HG02981 (cell line): ENCODE measurements around the gene PTPRN2.
"Not testable (repeated sequence)": the region's sequence is repeated elsewhere in the genome, so short reads cannot be mapped to it uniquely, and the experiment has no call there.

Experiments used
- ATAC-seq: cut with Tn5 transposase; IDR thresholded peaks from one replicate; pipeline ENCODE4 v1.9.1; 2021; ENCODE audit warnings: mild to moderate bottlenecking, moderate library complexity; ENCODE audit not compliant: unreplicated experiment

The PTPRN2 gene

DNA sequence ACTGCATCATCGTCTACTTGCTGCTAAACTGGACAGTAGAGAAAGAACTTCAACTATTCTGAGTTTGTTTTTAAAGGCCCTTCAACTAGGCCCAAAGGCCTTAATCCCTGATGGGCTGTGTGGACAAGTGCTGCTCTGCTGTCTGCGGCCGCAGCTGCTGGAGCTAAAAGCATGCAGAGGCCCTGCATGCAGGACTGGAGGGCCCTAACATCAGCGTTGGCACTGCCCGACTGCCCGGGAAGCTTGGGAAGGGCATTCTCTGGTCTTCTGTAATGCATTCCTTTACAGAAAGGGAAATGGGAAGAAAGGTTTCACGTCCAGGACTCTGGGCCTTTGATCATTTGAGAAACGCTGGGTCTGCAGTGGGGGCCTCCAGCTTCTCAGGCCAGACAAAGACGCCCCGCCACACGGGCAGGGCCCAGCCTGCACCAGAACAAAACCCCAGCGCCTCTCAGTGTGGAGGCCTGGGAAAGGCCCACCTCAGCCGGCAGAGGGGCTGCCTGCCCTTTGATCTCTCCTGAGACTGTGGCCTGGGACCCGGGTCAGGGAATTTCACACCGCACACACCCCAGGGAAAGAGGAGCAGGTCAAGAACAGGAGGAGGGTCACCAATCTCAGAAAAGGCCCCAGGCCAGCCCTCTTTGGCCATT is 1021.5 kb downstream of the PTPRN2 start:
- ATAC-seq: no peak

DNA sequence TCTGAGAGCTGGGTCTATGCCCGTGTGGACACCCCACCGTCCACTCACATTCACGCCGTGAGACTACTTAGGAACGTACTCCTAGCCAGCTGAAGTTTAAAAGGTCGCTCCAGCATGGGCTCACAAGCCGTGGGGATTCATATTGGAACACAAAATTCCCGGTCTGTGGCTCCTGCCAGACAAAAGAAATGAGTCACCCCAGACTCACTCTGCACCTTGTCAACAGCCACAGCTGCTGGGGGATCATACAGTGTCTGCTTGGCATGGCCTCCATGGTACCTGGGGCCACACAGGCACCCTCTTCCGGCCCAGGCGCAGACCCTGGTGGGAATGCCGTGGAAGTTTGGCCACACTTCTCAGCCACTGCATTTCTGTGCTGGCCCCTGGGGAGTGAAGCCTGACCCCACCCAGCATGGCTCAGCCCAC is 1022.4 kb downstream of the PTPRN2 start:
- ATAC-seq: no peak

GRCh38 chr7:157564517-157565177 is 1023.0 kb downstream of the PTPRN2 start:
- no peak for ATAC-seq

DNA sequence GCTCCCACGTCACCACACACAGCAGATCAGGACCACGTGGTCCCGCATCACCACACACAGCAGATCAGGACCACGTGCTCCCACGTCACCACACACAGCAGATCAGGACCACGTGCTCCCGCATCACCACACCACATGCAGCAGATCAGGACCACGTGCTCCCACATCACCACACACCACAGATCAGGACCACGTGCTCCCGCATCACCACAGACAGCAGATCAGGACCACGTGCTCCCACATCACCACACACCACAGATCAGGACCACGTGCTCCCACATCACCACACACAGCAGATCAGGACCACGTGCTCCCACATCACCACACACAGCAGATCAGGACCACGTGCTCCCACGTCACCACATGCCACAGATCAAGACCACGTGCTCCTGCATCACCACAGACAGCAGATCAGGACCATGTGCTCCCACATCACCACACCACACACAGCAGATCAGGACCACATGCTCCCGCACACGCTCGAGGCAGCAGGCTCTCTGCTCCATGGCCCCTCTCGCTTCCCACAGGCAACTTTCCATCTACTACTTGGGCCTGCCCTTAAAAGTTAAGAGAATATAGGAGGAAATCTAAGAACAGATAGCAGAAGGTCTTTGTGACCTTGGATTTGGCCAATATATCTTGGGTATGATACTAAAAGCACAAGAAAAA is 1024.0 kb downstream of the PTPRN2 start:
- not testable (repeated sequence) for ATAC-seq

DNA sequence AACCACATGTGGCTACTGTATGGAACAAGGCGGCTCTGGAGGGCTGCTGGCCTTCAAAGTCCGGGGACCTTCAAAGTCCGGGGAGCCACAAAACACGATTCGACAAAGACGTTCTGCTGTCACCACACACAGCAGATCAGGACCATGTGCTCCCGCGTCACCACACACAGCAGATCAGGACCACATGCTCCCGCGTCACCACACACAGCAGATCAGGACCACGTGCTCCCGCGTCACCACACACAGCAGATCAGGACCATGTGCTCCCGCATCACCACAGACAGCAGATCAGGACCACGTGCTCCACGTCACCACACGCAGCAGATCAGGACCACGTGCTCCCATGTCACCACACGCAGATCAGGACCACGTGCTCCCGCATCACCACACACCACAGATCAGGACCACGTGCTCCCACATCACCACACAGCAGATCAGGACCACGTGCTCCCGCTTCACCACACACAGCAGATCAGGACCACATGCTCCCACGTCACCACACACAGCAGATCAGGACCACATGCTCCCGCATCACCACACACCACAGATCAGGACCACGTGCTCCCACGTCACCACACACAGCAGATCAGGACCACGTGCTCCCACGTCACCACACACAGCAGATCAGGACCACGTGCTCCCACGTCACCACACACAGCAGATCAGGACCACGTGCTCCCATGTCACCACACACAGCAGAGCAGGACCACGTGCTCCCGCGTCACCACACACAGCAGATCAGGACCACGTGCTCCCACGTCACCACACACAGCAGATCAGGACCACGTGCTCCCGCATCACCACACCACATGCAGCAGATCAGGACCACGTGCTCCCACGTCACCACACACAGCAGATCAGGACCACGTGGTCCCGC is 1024.9 kb downstream of the PTPRN2 start:
- not testable (repeated sequence) for ATAC-seq

DNA sequence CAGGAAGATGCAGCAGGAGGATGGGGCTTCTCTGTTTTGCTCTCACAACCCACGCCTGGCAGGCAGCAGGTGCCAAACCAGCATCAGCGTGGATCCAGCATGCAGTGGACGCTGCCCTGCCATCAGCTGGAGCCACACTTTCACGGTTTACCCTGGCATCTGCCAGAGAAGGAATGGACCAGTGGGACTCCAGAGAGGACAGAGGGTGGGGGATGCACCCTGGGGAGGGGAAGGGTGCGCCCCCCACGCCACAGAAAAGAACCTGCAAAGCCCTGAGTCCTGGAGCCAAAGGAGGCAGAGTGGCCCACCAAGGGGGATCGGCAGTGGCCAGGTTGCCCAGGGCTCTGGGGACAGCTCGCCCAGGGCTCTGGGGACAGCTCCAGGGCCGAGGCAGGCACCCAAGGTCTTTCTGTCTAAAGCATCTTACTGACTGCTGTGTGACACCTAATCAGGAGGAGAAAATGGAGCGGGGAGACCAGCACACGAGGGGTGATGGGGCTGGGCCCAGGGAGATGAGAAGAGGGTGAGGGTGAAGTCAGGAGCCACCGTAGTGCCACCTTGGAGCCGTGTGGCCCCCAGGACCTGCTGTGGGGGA is 1025.7 kb downstream of the PTPRN2 start:
- ATAC-seq: no peak

- no peak for ATAC-seq
Measured at GRCh38 chr7:157561523-157561785, 1026.2 kb downstream of the PTPRN2 start.

- ATAC-seq: no peak
Measured at GRCh38 chr7:157560710-157561522, 1026.7 kb downstream of the PTPRN2 start.

DNA sequence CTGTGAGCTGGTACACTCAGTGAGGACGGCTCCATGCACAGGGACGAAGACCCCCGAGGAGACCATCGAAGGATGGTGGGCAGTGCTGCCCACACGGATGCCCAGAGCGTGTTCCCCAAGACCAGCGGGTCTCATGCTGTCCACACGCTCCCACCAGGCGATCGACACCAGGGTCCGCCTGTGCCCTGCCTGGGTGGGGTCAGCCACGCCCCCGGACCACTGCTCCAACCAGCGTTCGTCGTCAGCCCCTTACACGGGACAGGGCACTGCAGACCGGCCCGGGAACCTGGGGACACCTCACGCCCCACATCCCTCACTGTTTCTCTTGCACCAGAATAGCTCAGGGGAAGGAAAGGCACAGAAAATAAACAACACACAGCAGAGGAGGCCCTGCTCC is 1027.4 kb downstream of the PTPRN2 start:
- no peak for ATAC-seq

GRCh38 chr7:157559596-157560257 is 1027.9 kb downstream of the PTPRN2 start:
- no peak for ATAC-seq

DNA sequence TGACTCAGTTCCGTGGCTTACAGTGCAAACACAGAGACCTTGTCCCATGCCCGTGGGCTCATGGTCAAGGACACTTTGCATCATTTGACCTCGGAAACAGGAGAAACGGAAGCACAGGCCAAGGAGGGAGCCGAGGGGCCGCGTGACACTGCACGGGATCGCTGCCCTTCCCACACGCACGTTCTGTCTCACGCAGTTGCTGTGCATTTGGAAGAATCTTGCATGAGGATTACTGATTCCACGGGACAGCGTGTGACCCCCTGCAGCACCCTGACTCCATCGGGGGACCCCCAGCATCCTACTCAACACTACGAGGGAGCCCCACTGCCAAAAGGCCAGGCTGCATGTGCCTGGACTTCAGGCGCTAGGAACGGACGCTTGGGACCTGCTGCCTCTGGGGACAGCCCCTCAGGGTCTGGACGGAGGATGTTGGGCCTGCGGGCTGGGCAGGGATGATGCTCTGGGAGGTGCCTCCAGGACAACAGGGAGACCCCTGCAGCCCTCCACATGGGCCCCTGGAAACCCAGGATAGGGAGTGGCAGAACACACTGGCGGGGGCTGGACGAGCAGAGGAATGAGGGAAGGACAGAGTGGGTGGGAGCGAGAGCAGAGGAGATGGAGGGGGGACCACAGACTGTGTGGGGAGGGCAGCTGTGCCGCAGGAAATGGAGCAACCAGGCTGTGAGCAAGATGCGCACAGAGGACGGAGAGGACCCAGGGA is 1028.6 kb downstream of the PTPRN2 start:
- no peak for ATAC-seq

GRCh38 chr7:157558516-157558874 is 1029.1 kb downstream of the PTPRN2 start:
- no peak for ATAC-seq

GRCh38 chr7:157558061-157558460 is 1029.6 kb downstream of the PTPRN2 start:
- no peak for ATAC-seq

- ATAC-seq: no peak
Measured at GRCh38 chr7:157557263-157557662, 1030.4 kb downstream of the PTPRN2 start.

DNA sequence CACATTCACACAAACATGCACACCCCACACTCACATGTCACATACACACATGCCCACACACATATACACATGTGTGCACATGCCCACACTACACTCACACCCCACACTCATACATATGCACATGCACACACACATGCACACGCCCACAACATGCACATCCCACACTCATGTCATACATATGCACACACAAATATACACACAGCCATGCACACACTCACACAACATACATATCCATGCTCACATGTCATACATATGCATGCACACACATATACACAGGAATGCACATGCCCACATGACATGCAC is 1031.0 kb downstream of the PTPRN2 start:
- ATAC-seq: no peak

GRCh38 chr7:157555944-157556641 is 1031.5 kb downstream of the PTPRN2 start:
- ATAC-seq: no peak

DNA sequence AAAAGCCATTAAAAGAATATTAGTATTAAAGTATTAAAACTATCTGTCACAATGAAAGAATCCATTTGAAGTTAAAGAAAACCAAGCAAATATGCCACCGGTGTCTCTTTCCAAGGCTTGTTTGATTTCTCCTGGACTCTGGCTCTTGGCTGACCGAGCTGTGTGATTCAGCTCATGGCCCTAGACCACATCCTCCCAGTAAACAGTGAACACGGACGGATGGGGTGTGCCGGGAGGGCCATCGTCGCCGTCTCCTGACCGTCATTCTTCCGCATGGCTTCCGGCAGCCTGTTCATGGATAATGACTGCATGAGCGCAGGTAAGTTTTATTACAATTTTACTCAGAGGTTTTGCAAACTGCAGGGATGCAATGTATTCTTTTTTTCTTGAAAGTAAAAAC is 1032.3 kb downstream of the PTPRN2 start:
- ATAC-seq: no peak

GRCh38 chr7:157554393-157555238 is 1033.0 kb downstream of the PTPRN2 start:
- ATAC-seq: no peak
